ENCODE results near the gene SLC29A1.
"Not testable (repeated sequence)": the region's sequence is repeated elsewhere in the genome, so short reads cannot be mapped to it uniquely, and the experiment has no call there.

The SLC29A1 gene

DNA sequence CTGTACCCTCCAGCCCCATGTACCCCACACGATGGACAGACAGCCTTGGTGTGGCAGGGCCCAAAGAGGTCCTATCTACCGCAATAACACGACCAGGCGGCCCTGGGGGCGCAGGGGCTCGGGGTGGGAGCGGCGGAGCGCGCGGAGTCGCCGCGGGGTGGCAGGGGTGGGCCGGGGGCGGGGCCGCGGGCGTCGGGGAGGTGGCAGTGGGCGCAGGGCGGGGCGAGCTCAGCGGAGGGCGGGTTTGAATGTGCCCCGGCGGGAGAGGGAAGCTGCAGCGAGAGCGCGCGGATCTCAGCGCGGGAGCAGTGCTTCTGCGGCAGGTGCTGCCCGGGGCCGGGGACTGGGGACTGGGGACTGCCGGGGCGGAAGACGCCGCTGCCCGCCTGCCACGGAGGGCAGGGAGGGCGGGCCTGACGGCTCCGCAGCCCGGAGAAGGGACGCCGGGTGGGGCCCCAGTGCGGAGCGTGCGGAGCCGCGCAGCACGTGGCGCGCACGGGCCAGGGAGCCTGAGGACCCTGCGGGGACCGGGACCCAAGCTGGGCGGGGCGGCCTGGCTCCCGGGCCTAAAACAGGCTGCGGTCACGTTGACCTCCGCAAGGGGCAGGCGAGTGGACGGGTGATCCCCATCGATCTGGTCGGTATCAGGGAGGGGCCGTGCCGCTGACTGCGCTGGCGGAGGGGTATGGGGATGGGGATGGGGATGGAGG, at the start of gene SLC29A1:
TSS of gene SLC29A1 (plus strand) at position 277 of the 710 bp plus-strand sequence. CDS start 3,719 bp downstream, outside the sequence.
- no peak for DNase-seq (ENCODE audit: low read depth)

DNA sequence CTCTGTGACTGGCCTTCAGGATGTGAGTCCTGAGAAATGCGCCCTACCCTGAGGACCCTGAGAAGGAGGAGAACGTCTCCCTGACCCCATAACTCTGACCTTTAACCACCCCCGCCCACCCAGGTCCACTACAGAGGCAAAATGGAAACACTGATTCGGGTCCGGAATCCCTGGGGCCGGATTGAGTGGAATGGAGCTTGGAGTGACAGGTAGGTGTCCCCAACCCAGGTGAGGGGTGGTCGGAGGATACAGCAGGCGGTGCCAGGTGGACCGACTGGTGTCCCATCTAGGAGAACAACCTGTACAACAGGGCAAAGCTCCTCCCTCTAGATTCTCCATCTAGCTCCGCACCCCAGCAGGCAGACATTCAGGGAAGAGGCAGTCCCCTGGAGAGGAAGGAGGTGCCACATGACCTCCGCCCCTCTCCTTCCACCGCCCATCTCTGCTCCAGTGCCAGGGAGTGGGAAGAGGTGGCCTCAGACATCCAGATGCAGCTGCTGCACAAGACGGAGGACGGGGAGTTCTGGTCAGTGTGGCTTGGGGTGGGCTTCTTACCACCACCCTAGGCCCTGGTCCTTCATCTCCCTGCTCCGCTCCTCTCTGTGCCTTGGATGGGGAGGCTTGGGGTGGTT, 47.1 kb upstream of the SLC29A1 start:
- DNase-seq (ENCODE audit: low read depth), result no peak

DNA sequence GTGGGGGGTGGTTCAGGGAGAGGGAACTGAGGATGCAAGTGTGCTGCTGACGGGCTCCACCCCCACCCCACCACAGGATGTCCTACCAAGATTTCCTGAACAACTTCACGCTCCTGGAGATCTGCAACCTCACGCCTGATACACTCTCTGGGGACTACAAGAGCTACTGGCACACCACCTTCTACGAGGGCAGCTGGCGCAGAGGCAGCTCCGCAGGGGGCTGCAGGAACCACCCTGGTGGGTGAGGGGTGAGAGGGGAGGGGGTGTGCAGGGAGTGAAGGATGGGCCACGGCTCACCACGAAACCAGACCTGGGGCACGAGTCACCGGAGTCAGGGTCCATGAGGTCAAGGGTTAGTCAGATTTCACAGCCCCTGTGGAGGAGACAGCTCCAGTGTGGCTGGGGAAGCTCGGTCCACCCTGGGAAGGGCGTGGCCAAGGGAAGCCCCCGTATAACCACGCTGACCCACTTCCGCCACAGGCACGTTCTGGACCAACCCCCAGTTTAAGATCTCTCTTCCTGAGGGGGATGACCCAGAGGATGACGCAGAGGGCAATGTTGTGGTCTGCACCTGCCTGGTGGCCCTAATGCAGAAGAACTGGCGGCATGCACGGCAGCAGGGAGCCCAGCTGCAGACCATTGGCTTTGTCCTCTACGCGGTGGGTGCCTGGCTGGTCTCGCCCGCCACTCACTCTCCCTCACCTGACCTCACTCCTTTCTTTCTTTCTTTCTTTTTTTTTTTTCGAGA, 46.5 kb upstream of the SLC29A1 start:
- no peak for DNase-seq (ENCODE audit: low read depth)

DNA sequence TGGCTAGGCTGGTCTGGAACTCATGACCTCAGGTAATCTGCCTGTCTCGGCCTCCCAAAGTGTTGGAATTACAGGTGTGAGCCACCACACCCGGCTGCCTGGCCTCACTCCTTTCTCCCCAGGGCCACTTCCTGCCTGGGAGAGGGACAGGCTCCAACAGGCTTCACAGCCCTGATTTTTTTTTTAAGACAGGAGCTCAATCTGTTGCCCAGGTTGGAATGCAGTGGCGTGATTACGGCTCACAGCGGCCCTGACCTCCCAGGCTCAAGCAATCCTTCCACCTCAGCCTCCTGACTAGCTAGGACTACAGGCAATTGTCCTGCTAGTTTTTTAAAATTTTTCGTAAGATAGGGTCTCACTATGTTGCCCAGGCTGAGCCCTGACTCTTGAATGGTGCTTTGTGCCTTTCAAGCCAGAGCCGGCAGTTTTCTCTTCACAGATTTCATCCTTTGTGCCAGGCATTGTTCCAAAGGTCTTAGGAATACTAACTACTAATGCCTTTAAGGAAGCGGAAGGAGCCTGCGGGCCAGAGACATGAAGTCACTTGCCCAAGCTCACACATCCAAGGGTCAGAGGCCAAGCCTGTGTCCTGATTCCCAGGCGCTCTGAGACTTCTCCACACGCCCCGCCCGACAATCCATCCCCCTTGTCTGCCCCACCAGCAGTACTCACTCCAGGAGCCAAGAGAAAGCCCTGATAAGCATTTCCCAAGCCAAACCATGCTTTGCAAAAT, 45.5 kb upstream of the SLC29A1 start:
- DNase-seq (ENCODE audit: low read depth), result no peak

DNA sequence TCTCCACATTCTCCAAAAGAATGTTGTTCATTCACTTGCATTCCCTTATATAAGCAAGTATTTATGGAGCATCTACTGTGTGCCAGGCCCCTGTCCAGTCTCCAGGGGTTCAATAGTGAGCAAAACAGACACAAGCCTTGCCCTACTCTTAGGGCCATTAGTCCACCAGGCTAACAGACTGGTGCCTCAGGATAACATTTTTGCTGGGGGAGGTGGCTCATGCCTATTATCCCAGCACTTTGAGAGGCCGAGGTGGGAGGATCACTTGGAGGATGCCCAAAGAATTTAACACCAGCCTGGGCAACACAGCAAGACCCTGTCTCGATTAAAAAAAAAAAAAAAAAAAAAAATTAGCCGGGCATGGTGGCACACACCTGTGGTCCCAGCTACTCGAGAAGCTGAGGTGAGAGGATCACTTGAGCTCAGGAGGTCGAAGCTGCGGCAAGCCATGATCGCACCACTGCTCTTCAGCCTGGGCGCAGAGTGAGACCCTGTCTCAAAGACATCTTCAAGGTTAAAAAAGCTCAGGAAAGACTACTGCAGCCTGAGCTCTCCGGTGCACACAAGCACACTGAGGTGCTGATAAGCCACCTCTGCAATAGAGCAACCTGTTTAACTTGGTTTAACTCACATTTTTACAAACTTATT, 44.8 kb upstream of the SLC29A1 start:
- DNase-seq (ENCODE audit: low read depth), result no peak

DNA sequence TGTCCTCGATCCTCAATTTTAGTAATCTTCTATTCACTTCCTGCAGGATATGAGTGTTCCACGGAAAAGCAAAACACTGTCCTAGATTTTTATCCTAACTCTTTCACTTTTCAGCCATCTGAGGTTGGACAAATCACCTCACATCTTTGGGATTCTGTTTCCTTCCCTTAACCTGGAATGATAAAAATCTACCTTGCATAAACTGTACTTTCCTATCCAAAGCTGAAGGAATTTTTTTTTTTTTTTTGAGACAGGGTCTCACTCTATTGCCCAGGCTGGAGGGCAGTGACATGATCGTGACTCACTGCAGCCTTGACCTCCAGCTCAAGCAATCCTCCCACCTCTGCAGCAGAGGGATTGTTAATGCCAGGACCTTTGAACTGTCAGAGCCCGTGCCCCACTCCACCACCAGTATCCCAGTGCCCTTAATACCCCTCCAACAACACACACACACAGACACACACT, 44.3 kb upstream of the SLC29A1 start:
- no peak for DNase-seq (ENCODE audit: low read depth)

DNA sequence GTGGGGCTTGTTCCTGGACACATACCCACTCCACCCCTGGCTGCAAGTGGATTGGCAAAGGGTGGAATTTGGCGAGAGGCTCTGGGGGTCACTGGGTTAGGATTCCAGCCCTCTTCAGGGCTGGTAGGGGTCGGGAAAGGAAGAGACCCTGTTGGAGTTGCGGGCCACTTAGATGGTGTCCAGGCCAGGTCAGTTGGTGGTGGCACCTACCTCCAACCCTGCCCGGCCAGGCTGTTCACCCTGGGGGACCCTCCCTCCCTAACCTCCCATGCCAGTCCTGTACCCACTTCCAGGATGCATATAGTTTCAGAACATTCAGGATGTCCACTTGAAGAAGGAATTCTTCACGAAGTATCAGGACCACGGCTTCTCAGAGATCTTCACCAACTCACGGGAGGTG, 43.7 kb upstream of the SLC29A1 start:
- no peak for DNase-seq (ENCODE audit: low read depth)

DNA sequence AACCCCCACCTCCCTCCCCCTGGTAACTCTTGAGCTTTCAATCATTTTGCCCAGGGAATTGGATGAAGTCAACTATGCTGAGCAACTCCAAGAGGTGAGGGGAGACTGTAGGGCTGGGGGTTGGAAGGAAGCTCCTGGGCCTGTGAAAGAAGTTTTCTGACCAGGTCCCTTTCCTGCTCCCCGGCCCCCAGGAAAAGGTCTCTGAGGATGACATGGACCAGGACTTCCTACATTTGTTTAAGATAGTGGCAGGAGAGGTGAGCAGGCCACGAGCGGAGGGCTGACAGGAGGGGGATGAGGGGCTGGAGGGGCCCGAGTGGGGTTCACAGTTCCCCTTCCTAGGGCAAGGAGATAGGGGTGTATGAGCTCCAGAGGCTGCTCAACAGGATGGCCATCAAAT, 43.0 kb upstream of the SLC29A1 start:
- DNase-seq (ENCODE audit: low read depth), result no peak

DNA sequence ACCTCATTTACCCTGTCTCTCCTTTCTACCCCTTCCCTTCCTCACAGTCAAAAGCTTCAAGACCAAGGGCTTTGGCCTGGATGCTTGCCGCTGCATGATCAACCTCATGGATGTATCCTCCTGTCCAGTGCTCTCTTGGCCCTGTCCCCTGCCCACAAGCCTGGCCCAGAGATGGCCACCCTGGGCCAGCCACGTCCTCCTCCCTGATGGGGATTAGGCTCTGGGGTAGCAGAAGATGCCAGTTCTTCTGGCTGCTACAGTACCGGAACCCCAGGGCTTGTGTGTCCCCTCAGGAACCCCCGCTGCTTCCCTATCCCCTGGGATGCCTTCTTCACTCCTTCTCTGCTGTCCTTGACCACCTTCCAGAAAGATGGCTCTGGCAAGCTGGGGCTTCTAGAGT, 42.5 kb upstream of the SLC29A1 start:
- no peak for DNase-seq (ENCODE audit: low read depth)

DNA sequence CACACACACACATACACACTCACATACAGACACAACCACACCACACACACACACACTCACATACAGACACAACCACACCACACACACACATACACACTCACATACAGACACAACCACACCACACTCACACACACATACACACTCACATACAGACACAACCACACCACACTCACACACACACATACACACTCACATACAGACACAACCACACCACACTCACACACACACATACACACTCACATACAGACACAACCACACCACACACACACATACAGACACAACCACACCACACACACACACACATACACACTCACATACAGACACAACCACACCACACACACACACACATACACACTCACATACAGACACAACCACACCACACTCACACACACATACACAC, 41.6 kb upstream of the SLC29A1 start:
- DNase-seq (ENCODE audit: low read depth), result not testable (repeated sequence)

DNA sequence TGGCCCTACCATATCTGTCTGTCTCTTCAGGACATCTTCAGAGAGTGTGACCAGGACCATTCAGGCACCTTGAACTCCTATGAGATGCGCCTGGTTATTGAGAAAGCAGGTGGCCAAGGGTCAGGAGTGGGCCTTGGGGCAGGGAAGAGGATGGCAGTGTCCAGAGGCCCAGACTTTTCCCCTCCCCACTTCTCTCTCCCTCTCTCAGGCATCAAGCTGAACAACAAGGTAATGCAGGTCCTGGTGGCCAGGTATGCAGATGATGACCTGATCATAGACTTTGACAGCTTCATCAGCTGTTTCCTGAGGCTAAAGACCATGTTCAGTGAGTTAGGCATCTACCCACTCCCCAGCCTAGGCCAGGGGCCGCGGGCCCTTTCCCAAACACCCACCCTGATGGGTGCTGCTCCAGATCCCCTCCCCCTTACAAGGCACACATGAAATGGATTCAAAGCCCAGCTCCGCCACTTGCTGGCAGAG, 40.4 kb upstream of the SLC29A1 start:
- no peak for DNase-seq (ENCODE audit: low read depth)

DNA sequence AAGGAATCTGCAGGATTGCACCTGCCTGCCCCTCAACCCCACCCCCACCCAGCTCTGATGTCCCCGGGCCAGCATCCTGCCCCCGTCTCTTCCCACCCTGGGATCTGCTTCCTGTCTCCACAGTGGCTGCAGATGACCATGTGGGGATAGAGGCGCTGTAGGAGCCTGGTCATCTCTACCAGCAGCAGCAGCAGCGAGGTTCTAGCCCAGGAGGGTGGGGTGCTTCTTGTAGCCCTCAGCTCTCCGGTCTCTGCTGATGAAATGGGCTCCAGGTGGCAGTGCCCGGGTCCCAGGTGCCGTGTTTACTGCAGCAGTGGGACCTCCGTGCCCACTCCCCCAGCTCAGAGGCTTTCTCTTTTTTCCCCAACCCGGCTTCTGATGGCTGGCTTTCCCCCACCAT, 39.6 kb upstream of the SLC29A1 start:
- DNase-seq (ENCODE audit: low read depth), result no peak

DNA sequence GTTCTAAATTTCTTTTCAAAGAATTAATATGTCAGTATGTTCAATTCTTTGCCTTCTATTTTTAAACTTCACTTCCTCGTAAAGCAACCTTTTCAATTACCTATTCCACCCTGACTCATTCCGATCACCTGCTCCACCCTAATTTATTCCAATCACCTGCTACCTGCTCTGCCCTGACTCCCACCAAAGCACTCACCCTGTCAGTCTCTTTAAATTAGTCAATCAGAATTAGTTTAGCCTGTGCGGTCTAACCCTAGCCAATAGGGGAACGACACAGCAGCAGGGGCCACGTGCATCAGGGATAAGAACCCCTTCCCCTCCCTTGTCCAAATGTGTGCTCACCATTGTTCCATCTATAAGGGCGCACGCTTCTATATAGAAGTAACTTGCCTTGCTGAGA, 38.0 kb upstream of the SLC29A1 start:
- not testable (repeated sequence) for DNase-seq (ENCODE audit: low read depth)

DNA sequence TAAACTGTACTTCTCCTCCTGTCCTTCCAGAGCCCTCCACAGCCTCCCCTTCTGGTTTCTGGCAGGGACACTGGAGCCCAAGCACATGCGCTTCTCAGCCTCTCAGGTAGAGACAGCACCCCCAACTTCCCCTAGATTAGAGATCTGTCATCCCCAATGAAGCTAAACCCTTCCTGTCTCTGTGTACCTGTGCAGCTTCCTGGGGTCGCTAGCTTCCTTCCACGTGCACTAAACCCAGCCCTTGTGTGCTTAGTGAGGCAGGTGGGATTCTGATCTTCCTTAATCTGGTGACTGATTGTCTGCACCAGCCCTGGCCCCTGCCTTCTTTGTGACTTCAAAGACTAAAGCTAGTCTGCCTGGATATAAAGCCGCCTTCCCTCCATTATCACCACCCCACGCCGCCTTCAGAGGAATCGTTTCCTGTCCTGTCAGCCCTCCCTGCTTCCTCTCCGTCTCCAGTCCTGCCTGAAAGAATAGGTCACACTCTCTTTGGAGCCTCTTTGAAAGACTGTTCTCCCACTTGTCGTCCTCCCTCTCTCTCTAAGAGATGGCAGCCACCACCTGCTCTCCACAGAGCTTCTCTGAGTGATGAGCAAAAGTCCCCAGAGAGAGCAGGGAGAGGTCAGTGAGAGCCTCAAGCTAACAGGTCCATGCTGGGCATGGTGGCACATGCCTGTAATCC, 37.3 kb upstream of the SLC29A1 start:
- DNase-seq (ENCODE audit: low read depth), result no peak

DNA sequence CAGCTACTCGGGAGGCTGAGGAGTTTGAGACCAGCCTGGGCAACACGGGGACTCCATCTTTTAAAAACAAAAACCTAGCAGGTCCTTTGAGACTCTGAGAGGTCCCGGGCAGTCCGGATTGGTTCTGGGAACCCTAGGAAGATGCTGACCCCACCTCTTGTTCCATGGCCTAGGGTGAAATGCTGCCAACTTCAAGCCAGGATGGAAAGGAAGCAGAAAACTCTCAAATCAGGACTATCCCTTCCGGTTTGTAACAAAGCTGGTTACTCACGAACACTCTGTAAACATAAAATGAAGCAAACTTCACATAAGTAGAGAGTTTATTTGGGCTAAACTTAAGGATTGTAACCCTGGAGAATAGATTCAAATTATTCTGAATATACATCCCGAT, 36.8 kb upstream of the SLC29A1 start:
- no peak for DNase-seq (ENCODE audit: low read depth)

DNA sequence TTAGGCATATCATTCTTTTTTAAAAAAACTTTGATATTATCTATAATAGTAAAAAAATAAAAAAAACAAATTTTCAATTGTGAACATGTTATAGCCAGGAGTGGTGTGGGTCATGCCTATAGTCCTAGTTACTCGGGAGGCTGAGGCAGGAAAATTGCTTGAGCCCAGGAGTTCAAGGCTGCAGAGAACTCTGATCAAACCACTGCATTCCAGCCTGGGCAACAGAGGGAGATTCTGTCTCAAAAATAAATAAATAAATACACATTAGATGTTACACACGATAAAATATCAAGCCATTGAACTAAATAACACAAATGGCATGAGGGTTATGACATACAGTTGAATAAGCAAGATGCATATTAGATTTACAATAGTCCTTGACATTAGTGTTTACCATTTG, 34.6 kb upstream of the SLC29A1 start:
- DNase-seq (ENCODE audit: low read depth), result no peak

DNA sequence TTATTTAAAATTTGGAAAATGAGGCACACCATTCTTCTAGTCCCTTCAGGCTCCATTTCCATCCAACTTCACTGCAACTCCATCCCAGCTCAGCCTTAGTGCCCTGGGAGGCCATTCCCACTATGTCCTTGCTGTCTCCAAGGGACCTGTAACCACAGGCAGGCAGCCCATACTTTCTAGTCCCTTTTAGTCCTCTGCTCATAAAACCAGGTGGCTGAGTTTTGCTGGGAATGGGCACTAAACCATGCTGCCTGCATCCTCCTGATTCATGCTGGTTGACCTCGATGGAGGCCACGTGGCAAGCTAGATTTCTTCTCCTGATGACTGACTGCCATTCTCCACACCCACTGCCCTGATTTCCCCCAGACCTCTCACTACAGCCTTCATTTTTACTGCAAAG, 34.1 kb upstream of the SLC29A1 start:
- DNase-seq (ENCODE audit: low read depth), result no peak

DNA sequence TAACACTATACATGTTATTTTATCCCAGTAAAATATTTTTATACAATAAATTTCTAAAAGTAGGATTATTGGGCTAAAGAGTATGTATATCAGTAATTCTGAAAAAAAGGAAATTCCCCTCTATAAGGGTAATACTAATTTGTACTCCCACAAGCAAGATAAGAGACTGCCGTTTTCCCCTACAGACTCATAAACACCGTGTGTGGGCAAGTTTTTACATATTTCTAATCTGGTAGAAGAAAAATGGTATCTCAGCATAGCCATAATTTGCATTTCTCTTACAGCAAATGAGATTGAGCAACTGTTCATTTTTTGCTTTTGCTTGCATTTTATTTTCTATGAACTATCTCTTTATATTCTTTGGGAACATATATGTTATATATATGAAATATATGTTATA, 32.7 kb upstream of the SLC29A1 start:
- no peak for DNase-seq (ENCODE audit: low read depth)

DNA sequence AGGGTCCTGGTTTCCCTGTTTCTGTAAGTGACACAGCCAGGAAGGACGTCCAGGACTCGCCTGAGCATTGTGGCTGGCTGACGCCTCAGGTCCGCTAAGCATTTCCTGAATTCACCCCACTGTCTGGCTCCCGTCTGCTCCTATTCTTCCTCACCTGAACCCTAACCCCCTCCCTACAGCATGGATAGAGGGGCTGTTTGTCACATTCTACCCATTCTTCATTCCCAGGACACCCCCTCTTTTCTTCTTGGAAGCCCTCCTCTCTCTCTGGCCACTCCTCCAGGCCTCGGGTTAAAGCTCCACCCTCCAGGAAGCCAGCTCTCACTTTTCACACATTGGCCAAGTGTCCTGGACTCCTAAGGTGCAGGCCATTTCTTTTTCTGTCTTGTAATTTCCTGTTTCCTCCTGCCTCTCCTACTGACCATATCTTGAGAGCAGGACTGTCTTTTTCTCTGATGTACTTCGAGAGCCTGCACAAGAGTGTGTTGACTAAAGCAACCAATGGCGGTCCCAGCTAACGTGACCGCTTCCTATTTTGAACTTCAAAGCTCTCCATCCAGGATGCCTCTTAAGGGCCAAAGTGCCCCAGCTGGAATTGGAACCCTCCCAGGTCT, 30.9 kb upstream of the SLC29A1 start:
- DNase-seq (ENCODE audit: low read depth), result no peak

DNA sequence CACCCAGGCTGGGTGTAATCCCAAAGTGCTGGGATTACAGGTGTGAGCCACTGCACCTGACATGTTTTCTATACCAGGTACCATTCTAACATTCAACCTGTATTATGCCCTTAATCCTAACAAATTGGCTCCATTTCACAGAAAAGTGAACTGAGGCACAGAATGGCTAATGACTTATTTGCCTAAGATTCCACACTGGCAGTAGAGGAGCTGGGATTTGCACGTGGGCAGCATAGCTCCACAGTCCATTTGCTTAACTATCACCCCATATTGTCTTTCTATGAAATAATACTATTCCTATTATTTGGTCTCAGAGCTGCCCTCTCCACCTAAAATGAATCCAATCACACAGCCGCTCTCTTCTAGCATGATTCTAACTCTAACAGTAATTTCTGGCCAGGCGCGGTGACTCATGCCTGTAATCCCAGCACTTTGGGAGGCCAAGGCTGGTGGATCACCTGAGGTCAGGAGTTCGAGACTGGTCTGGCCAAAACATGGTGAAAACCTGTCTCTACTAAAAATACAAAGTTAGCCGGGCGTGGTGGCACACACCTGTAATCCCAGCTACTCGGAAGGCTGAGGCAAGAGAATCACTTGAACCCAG, 30.0 kb upstream of the SLC29A1 start:
- DNase-seq (ENCODE audit: low read depth), result no peak

Measured in HS-27A (cell line).